ENCODE results near the gene JARID2. TPM values are rescaled to one million over a fixed set of nuclear protein-coding genes. Genes with fewer than 3 reads are reported as not detected.
A peak's percentile ranks its signal among the peaks of the same experiment; 100 is the strongest.

JARID2 gene
- total RNA-seq, 1 experiment from 2014 or later: 21.0 TPM

- POLR2A ChIA-PET: interaction anchor here (1.2 kb wide), 2 partner anchors 10 to 11 kb away, joined by 4 read pairs; no protein-coding TSS in a partner anchor
- DNase-seq (ENCODE audit: unreplicated experiment): no peak
- H3K27ac Mint-ChIP-seq (ENCODE audit: low read depth, unreplicated experiment): peak overlapping the region; percentile 59
- H3K4me3 Mint-ChIP-seq (ENCODE audit: unreplicated experiment): no peak overlapping the region
- no peaks in the 10 kb centered on the region for H3K36me3 Mint-ChIP-seq (ENCODE audit: insufficient read depth, unreplicated experiment)
- H3K27me3 Mint-ChIP-seq (ENCODE audit: insufficient read depth, unreplicated experiment): no peaks in the 10 kb centered on the region
- no peaks in the 10 kb centered on the region for H3K9me3 Mint-ChIP-seq (ENCODE audit: unreplicated experiment)
- TF ChIP-seq CTCF (IDR thresholded peaks at IDR 0.05; ENCODE audit: unreplicated experiment): no peak
- intact Hi-C loops (cut with micrococcal nuclease): no loop called here
- H3K4me1 Mint-ChIP-seq (ENCODE audit: insufficient read depth, unreplicated experiment): peaks cover 45% of the 10 kb centered on the region
- CTCF ChIA-PET: interaction anchor here (1.7 kb wide), 1 partner anchor 11 kb away, joined by 7 read pairs; no protein-coding TSS in a partner anchor
- BruUV-seq (replicated peaks): no TSS peak
Measured at GRCh38 chr6:15401769-15402250, 155.9 kb downstream of the JARID2 start.

- Mint-ChIP-seq H3K27me3 (ENCODE audit: insufficient read depth, unreplicated experiment) (no peaks in the 10 kb centered on the region), H3K4me1 (ENCODE audit: insufficient read depth, unreplicated experiment) (peaks cover 45% of the 10 kb centered on the region), H3K36me3 (ENCODE audit: insufficient read depth, unreplicated experiment) (no peaks in the 10 kb centered on the region), H3K4me3 (ENCODE audit: unreplicated experiment) (no peak overlapping the region), H3K9me3 (ENCODE audit: unreplicated experiment) (no peaks in the 10 kb centered on the region), H3K27ac (ENCODE audit: low read depth, unreplicated experiment) (no peak overlapping the region)
- no peak for TF ChIP-seq CTCF (IDR thresholded peaks at IDR 0.05; ENCODE audit: unreplicated experiment)
- BruUV-seq (replicated peaks): no TSS peak
- no peak for DNase-seq (ENCODE audit: unreplicated experiment)
- CTCF ChIA-PET: interaction anchor here (0.6 to 1.7 kb wide), 3 partner anchors 12 to 154 kb away, joined by 3 to 7 read pairs (median 3); no protein-coding TSS in a partner anchor
- intact Hi-C loops (cut with micrococcal nuclease): no loop called here
- POLR2A ChIA-PET: interaction anchor here (1.2 kb wide), 2 partner anchors 9 to 11 kb away, joined by 4 read pairs; no protein-coding TSS in a partner anchor
Measured at GRCh38 chr6:15402406-15403045, 156.7 kb downstream of the JARID2 start.

- Mint-ChIP-seq H3K4me1 (ENCODE audit: insufficient read depth, unreplicated experiment) (peaks cover 45% of the 10 kb centered on the region), H3K9me3 (ENCODE audit: unreplicated experiment) (no peaks in the 10 kb centered on the region), H3K27ac (ENCODE audit: low read depth, unreplicated experiment) (no peak overlapping the region), H3K36me3 (ENCODE audit: insufficient read depth, unreplicated experiment) (no peaks in the 10 kb centered on the region), H3K27me3 (ENCODE audit: insufficient read depth, unreplicated experiment) (no peaks in the 10 kb centered on the region), H3K4me3 (ENCODE audit: unreplicated experiment) (no peak overlapping the region)
- DNase-seq (ENCODE audit: unreplicated experiment): no peak
- ChIA-PET POLR2A (interaction anchor here (0.7 to 1.2 kb wide), 3 partner anchors 8 to 15 kb away, joined by 3 to 4 read pairs (median 4); no protein-coding TSS in a partner anchor), CTCF (no interaction called here)
- no peak for TF ChIP-seq CTCF (IDR thresholded peaks at IDR 0.05; ENCODE audit: unreplicated experiment)
- BruUV-seq (replicated peaks): no TSS peak
- intact Hi-C loops (cut with micrococcal nuclease): no loop called here
Measured at GRCh38 chr6:15403094-15403755, 157.4 kb downstream of the JARID2 start.

- ChIA-PET CTCF (no interaction called here), POLR2A (interaction anchor here (0.7 to 1.3 kb wide), 3 partner anchors 19 to 39 kb away, joined by 3 to 6 read pairs (median 3); no protein-coding TSS in a partner anchor)
- peaks cover 39% of the 10 kb centered on the region for H3K4me1 Mint-ChIP-seq (ENCODE audit: insufficient read depth, unreplicated experiment)
- H3K27ac Mint-ChIP-seq (ENCODE audit: low read depth, unreplicated experiment): no peak overlapping the region
- DNase-seq (ENCODE audit: unreplicated experiment): no peak
- BruUV-seq (replicated peaks): no TSS peak
- no peak overlapping the region for H3K4me3 Mint-ChIP-seq (ENCODE audit: unreplicated experiment)
- no peak for TF ChIP-seq CTCF (IDR thresholded peaks at IDR 0.05; ENCODE audit: unreplicated experiment)
- H3K27me3 Mint-ChIP-seq (ENCODE audit: insufficient read depth, unreplicated experiment): no peaks in the 10 kb centered on the region
- intact Hi-C loops (cut with micrococcal nuclease): no loop called here
- H3K36me3 Mint-ChIP-seq (ENCODE audit: insufficient read depth, unreplicated experiment): no peaks in the 10 kb centered on the region
- no peaks in the 10 kb centered on the region for H3K9me3 Mint-ChIP-seq (ENCODE audit: unreplicated experiment)
Measured at GRCh38 chr6:15404685-15404980, 158.8 kb downstream of the JARID2 start.
